ENCODE data around the gene CNR2. TPM values are rescaled to one million over a fixed set of nuclear protein-coding genes. Genes with fewer than 3 reads are reported as not detected.
A peak's percentile ranks its signal among the peaks of the same experiment; 100 is the strongest.
"Not testable (repeated sequence)": the region's sequence is repeated elsewhere in the genome, so short reads cannot be mapped to it uniquely, and the experiment has no call there.

CNR2 gene
- total RNA-seq, 1 donor from 2014 or later: not detected

DNA sequence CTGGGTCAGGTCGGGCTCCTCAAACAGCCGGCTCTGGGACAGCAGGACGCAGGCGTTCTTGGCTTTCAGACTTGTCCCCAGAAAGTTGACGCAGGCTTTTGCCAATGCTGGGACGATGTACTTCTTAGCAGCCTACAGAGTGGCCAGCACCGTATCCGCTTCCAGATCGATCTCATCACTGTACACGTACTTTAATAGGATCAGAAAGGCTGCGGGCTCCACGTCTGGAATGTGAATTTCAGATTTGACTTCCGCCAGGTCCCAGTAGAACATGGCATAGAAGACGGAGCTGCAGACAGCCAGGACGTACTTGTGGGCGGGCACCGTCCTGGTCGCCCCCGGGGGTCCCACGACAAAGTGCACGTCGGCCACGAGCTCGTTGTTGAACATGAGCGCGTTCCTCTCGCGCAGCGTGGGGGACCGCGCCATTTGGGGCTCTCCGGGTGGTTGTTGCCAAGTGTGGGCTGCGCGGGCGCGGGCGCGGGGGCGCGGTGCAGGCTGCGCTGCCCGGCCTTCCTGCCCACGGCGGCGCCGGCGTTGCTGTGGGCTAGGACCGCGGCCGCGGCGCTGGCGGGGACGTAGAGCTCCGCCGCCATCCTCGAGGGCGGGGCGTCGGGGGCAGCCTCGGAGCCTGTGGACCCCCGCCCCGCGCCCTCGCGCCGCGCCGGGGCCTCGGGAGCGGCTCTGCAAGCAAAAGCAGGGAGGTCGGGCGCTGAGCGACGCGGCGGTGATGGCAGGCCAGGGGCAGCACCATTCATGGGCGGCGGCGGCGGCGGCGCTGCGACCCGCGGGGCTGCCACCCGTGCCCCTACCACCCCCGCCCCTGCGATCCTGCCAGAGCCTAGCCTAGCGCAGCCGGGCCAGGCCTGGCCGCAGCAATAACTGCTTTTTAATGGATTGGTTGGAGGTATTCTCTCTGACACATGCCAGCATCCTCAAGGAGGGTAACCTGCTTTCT lies 10.6 kb downstream of the CNR2 start:
- no peaks in the 10 kb centered on the region for H3K36me3 Mint-ChIP-seq
- H3K4me3 Mint-ChIP-seq: peak overlapping the region; percentile 51
- no peak for DNase-seq (ENCODE audit: extremely low spot score, unreplicated experiment)
- H3K4me1 Mint-ChIP-seq (ENCODE audit: unreplicated experiment): peaks cover 6% of the 10 kb centered on the region
- no peak for TF ChIP-seq CTCF (conservative IDR thresholded peaks at IDR 0.05)
- H3K9me3 Mint-ChIP-seq: peaks cover 9% of the 10 kb centered on the region
- no peak overlapping the region for H3K27ac Mint-ChIP-seq
- peaks cover 74% of the 10 kb centered on the region for H3K27me3 Mint-ChIP-seq

GRCh38 chr1:23900017-23900416 lies 13.1 kb downstream of the CNR2 start:
- H3K4me1 Mint-ChIP-seq (ENCODE audit: unreplicated experiment); DNase-seq (ENCODE audit: extremely low spot score, unreplicated experiment); H3K9me3 Mint-ChIP-seq; H3K4me3 Mint-ChIP-seq; H3K27ac Mint-ChIP-seq; H3K36me3 Mint-ChIP-seq: not testable (repeated sequence)
- H3K27me3 Mint-ChIP-seq: peaks cover 60% of the 10 kb centered on the region

DNA sequence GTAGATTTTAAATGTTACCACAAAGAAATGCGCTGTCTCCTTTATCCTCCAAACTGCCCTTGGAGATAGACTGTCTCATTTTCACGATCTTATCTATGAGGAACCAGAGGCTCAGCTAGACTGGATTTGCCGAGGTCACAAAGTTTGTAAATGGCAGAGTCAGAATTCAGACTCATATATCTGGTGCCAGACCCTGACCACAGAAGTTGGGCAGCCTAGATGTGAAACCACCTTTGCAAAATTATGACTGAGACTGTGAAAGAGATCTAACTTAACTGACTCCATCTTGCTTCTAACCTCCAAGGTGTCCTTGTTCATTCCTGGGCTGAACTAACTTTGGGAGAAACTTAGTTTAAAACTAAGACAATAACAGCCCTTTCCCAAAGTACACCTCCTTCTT lies 14.1 kb downstream of the CNR2 start:
- H3K9me3 Mint-ChIP-seq: peaks cover 9% of the 10 kb centered on the region
- peaks cover 50% of the 10 kb centered on the region for H3K27me3 Mint-ChIP-seq
- H3K4me1 Mint-ChIP-seq (ENCODE audit: unreplicated experiment): peaks cover 6% of the 10 kb centered on the region
- no peak overlapping the region for H3K27ac Mint-ChIP-seq
- no peaks in the 10 kb centered on the region for H3K36me3 Mint-ChIP-seq
- TF ChIP-seq CTCF (conservative IDR thresholded peaks at IDR 0.05): no peak
- H3K4me3 Mint-ChIP-seq: no peak overlapping the region
- DNase-seq (ENCODE audit: extremely low spot score, unreplicated experiment): no peak

DNA sequence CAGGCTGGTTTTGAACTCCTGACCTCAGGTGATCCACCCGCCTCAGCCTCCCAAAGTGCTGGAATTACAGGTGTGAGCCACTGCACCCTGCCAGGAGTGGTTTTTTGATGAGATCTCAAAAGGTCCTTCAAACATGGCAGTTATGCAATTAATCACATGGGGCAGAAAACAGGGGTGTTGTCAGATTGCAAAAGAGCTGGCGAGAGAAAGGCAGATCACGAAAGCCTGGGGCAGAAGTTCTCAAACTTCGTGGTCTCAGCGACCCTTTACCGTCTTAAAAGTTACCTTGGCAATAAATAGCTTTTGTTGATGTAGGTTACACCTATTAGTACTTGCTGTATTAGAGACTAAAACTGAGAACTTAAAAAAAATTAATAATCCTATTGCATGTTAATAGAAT lies 16.1 kb downstream of the CNR2 start:
- TF ChIP-seq CTCF (conservative IDR thresholded peaks at IDR 0.05): no peak
- peaks cover 9% of the 10 kb centered on the region for H3K9me3 Mint-ChIP-seq
- peak overlapping the region; percentile 48 for H3K27ac Mint-ChIP-seq
- H3K36me3 Mint-ChIP-seq: no peaks in the 10 kb centered on the region
- no peak for DNase-seq (ENCODE audit: extremely low spot score, unreplicated experiment)
- H3K4me3 Mint-ChIP-seq: no peak overlapping the region
- H3K4me1 Mint-ChIP-seq (ENCODE audit: unreplicated experiment): no peaks in the 10 kb centered on the region
- peaks cover 35% of the 10 kb centered on the region for H3K27me3 Mint-ChIP-seq

DNA sequence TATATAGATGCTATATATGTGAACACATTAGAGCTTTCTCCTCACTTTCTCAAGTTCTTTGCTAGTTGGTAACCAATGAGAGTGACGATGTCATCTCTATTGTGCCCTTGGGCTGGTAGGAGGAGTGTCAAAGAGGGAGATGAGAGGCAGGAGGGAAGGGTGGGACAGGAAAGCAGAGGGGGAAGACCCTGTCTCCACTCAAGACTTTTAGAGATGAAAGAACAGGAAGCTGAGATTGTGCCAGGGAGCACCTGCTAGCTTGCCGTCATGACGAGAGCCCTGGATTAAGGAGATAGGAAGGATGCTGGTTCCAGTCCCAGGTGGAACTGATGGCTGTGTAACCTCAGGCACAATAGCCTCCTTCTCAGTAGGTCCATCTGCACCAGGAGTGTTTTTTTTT lies 16.7 kb downstream of the CNR2 start:
- Mint-ChIP-seq H3K36me3 (no peaks in the 10 kb centered on the region), H3K27ac (peak overlapping the region; percentile 58), H3K4me3 (no peak overlapping the region), H3K4me1 (ENCODE audit: unreplicated experiment) (no peaks in the 10 kb centered on the region), H3K27me3 (peaks cover 32% of the 10 kb centered on the region), H3K9me3 (peaks cover 8% of the 10 kb centered on the region)
- DNase-seq (ENCODE audit: extremely low spot score, unreplicated experiment): no peak
- TF ChIP-seq CTCF (conservative IDR thresholded peaks at IDR 0.05): no peak

GRCh38 chr1:23895993-23896392 lies 17.2 kb downstream of the CNR2 start:
- Mint-ChIP-seq H3K4me1 (ENCODE audit: unreplicated experiment) (no peaks in the 10 kb centered on the region), H3K9me3 (peaks cover 4% of the 10 kb centered on the region), H3K36me3 (no peaks in the 10 kb centered on the region), H3K27me3 (peaks cover 27% of the 10 kb centered on the region), H3K27ac (peak overlapping the region; percentile 58), H3K4me3 (no peak overlapping the region)
- DNase-seq (ENCODE audit: extremely low spot score, unreplicated experiment): no peak
- TF ChIP-seq CTCF (conservative IDR thresholded peaks at IDR 0.05): no peak
